HepG2 (cell line): ENCODE data around the gene PHF21B. TPM values are rescaled to one million over a fixed set of nuclear protein-coding genes. Genes with fewer than 3 reads are reported as not detected.

Experiments used
- ATF2 ChIP-seq: sonication (generic); formaldehyde crosslinking; IDR thresholded peaks from 2 replicates; pipeline ENCODE4 v1.4.0; 2020; ENCODE audit warnings: missing genetic modification reagents
- IKZF5 ChIP-seq: IDR thresholded peaks from 2 replicates; pipeline ENCODE4 v1.6.1; 2018; ENCODE audit warnings: missing genetic modification reagents, mild to moderate bottlenecking, missing compliant biosample characterization
- MLXIP ChIP-seq: sonication (generic); formaldehyde crosslinking; IDR thresholded peaks from 2 replicates; pipeline ENCODE4 v1.9.0; 2021; ENCODE audit warnings: missing genetic modification reagents, borderline replicate concordance
- SMAD9 ChIP-seq: sonication (generic); formaldehyde crosslinking; IDR thresholded peaks from 2 replicates; pipeline ENCODE4 v1.5.1; 2020; ENCODE audit warnings: mild to moderate bottlenecking, missing genetic modification reagents
- TAF15 ChIP-seq: fragments of 200-400 bp; formaldehyde crosslinking; IDR thresholded peaks from one replicate; pipeline ENCODE4 v1.6.1; 2018; ENCODE audit warnings: mild to moderate bottlenecking, low read depth, low read length; ENCODE audit not compliant: poor library complexity, severe bottlenecking
- THAP9 ChIP-seq: sonication (generic); formaldehyde crosslinking; IDR thresholded peaks from 2 replicates; pipeline ENCODE4; 2020; ENCODE audit warnings: missing genetic modification reagents, mild to moderate bottlenecking, borderline replicate concordance
- ZBTB38 ChIP-seq: sonication (generic); formaldehyde crosslinking; IDR thresholded peaks from 2 replicates; pipeline ENCODE4 v1.5.1; 2020; ENCODE audit warnings: mild to moderate bottlenecking, missing genetic modification reagents
- ZNF251 ChIP-seq: sonication (generic); formaldehyde crosslinking; IDR thresholded peaks from 2 replicates; pipeline ENCODE4 v1.9.0; 2021; ENCODE audit warnings: mild to moderate bottlenecking, missing genetic modification reagents
- ZNF598 ChIP-seq: sonication (generic); formaldehyde crosslinking; IDR thresholded peaks from 2 replicates; pipeline ENCODE4 v1.5.1; 2020; ENCODE audit warnings: mild to moderate bottlenecking, missing genetic modification reagents, borderline replicate concordance
- ZNF724P ChIP-seq: sonication (generic); formaldehyde crosslinking; IDR thresholded peaks from 2 replicates; pipeline ENCODE4 v1.8.0; 2022; ENCODE audit warnings: missing genetic modification reagents, borderline replicate concordance
- ZNF761 ChIP-seq: sonication (generic); formaldehyde crosslinking; conservative IDR thresholded peaks from 2 replicates; pipeline ENCODE4 v1.4.0; 2020; ENCODE audit warnings: mild to moderate bottlenecking, missing genetic modification reagents
- ZNF841 ChIP-seq: sonication (generic); formaldehyde crosslinking; IDR thresholded peaks from 2 replicates; pipeline ENCODE4 v1.8.1; 2023; ENCODE audit warnings: missing genetic modification reagents, borderline replicate concordance
- ZZZ3 ChIP-seq: sonication (generic); formaldehyde crosslinking; IDR thresholded peaks from 2 replicates; pipeline ENCODE4 v1.4.0; 2020; ENCODE audit warnings: missing genetic modification reagents, mild to moderate bottlenecking, borderline replicate concordance
- polyA plus RNA-seq, 8 experiments: library from polyadenylated mRNA; depleted of rRNA in 3 of 8; stranded (reverse) in 7 of 8; unstranded in 1 of 8; fragments of >200 nt; fragmentation: Illumina TruSeq in 4 of 8; extraction: Trizol in 4 of 8; gene quantifications; 2 replicates each; pipeline versions ENCODE4 v1.2.1 to v1.2.3, GENCODE V29; 2011 to 2016; ENCODE audit warnings: low read depth in 4 of 8, missing spikeins in 1 of 8, mixed read lengths in 1 of 8; ENCODE audit not compliant: insufficient read depth in 1 of 8
- total RNA-seq, 5 experiments: library from RNA; depleted of rRNA; stranded (reverse); fragments of >200 nt; fragmentation: Illumina TruSeq; extraction: Trizol; gene quantifications; 2 replicates each; pipeline ENCODE4 v1.2.3, GENCODE V29; 2016; ENCODE audit warnings: low read depth in 1 of 5
- TF ChIP-seq, protein P1 (sequence below): sonication (generic); formaldehyde crosslinking; conservative IDR thresholded peaks from 2 replicates; pipeline ENCODE4 v1.4.0; 2020; ENCODE audit warnings: mild to moderate bottlenecking, missing genetic modification reagents, moderate library complexity

PHF21B gene
- total and polyA plus RNA-seq, 2 of the 13 experiments (the other 11 are each of a cell fraction or from before 2014, with no cell fraction given): not detected

- no peak for TF ChIP-seq ATF2 (CRISPR knock-in tag)
- no peak for TF ChIP-seq IKZF5 (CRISPR knock-in tag)
- TF ChIP-seq ZZZ3: no peak
- no peak for TF ChIP-seq MLXIP
- TF ChIP-seq SMAD9 (CRISPR knock-in tag): no peak
- TF ChIP-seq ZNF598 (CRISPR knock-in tag): no peak
- no peak for TF ChIP-seq ZNF724P (CRISPR knock-in tag)
- TF ChIP-seq, protein P1, sequence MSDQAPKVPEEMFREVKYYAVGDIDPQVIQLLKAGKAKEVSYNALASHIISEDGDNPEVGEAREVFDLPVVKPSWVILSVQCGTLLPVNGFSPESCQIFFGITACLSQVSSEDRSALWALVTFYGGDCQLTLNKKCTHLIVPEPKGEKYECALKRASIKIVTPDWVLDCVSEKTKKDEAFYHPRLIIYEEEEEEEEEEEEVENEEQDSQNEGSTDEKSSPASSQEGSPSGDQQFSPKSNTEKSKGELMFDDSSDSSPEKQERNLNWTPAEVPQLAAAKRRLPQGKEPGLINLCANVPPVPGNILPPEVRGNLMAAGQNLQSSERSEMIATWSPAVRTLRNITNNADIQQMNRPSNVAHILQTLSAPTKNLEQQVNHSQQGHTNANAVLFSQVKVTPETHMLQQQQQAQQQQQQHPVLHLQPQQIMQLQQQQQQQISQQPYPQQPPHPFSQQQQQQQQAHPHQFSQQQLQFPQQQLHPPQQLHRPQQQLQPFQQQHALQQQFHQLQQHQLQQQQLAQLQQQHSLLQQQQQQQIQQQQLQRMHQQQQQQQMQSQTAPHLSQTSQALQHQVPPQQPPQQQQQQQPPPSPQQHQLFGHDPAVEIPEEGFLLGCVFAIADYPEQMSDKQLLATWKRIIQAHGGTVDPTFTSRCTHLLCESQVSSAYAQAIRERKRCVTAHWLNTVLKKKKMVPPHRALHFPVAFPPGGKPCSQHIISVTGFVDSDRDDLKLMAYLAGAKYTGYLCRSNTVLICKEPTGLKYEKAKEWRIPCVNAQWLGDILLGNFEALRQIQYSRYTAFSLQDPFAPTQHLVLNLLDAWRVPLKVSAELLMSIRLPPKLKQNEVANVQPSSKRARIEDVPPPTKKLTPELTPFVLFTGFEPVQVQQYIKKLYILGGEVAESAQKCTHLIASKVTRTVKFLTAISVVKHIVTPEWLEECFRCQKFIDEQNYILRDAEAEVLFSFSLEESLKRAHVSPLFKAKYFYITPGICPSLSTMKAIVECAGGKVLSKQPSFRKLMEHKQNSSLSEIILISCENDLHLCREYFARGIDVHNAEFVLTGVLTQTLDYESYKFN (CRISPR knock-in tag): no peak
- no peak for TF ChIP-seq ZNF841 (CRISPR knock-in tag)
- no peak for TF ChIP-seq TAF15
- TF ChIP-seq ZNF251 (CRISPR knock-in tag): no peak
- no peak for TF ChIP-seq THAP9
- no peak for TF ChIP-seq ZBTB38 (CRISPR knock-in tag)
- TF ChIP-seq ZNF761: no peak
Observed at GRCh38 chr22:44880610-44881290, 129.1 kb downstream of the PHF21B start (continued).
